ENCODE data around the gene TP53BP2.

TP53BP2 gene

GRCh38 chr1:223803211-223803610 lies 42.5 kb downstream of the TP53BP2 start:
- H3K9me3 ChIP-seq (ENCODE audit: severe bottlenecking), result no peaks in the 10 kb centered on the region
- H3K27ac ChIP-seq, result no peak overlapping the region
- peaks cover 8% of the 10 kb centered on the region for H3K36me3 ChIP-seq
- TF ChIP-seq, protein P1, sequence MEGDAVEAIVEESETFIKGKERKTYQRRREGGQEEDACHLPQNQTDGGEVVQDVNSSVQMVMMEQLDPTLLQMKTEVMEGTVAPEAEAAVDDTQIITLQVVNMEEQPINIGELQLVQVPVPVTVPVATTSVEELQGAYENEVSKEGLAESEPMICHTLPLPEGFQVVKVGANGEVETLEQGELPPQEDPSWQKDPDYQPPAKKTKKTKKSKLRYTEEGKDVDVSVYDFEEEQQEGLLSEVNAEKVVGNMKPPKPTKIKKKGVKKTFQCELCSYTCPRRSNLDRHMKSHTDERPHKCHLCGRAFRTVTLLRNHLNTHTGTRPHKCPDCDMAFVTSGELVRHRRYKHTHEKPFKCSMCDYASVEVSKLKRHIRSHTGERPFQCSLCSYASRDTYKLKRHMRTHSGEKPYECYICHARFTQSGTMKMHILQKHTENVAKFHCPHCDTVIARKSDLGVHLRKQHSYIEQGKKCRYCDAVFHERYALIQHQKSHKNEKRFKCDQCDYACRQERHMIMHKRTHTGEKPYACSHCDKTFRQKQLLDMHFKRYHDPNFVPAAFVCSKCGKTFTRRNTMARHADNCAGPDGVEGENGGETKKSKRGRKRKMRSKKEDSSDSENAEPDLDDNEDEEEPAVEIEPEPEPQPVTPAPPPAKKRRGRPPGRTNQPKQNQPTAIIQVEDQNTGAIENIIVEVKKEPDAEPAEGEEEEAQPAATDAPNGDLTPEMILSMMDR (IDR thresholded peaks at IDR 0.05; ENCODE audit: low read depth, low read length), result no peak
- H3K4me3 ChIP-seq (ENCODE audit: low read depth, low read length), result no peak overlapping the region
- no peak for DNase-seq
- H3K27me3 ChIP-seq (ENCODE audit: insufficient read depth, low read depth, severe bottlenecking), result no peaks in the 10 kb centered on the region

DNA sequence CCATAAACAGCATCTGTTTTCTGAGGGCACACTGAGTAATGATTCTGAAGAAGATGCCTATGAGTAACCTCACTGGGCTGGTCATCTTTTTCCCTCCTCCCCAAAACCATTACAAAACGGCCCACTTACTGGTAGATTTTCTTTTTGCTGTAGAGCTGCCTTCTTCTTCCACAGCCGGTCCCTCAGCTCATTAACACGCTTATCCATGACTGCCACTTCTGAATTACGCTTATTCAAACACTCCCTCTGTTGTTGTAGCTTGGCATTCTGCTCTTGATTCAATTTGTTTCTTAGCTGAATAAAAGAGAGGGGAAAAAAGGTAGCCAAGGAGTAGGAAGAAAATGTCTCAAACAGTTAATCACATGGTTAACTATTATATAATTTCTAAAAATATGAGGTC lies 43.1 kb downstream of the TP53BP2 start:
- DNase-seq, result no peak
- Histone ChIP-seq H3K27me3 (ENCODE audit: insufficient read depth, low read depth, severe bottlenecking) (no peaks in the 10 kb centered on the region), H3K36me3 (peaks cover 12% of the 10 kb centered on the region), H3K9me3 (ENCODE audit: severe bottlenecking) (no peaks in the 10 kb centered on the region), H3K27ac (no peak overlapping the region), H3K4me3 (ENCODE audit: low read depth, low read length) (no peak overlapping the region)
- TF ChIP-seq, protein P1 (IDR thresholded peaks at IDR 0.05; ENCODE audit: low read depth, low read length), result no peak

GRCh38 chr1:223802032-223802431 lies 43.7 kb downstream of the TP53BP2 start:
- peaks cover 12% of the 10 kb centered on the region for H3K36me3 ChIP-seq
- DNase-seq, result no peak
- TF ChIP-seq, protein P1 (IDR thresholded peaks at IDR 0.05; ENCODE audit: low read depth, low read length), result no peak

DNA sequence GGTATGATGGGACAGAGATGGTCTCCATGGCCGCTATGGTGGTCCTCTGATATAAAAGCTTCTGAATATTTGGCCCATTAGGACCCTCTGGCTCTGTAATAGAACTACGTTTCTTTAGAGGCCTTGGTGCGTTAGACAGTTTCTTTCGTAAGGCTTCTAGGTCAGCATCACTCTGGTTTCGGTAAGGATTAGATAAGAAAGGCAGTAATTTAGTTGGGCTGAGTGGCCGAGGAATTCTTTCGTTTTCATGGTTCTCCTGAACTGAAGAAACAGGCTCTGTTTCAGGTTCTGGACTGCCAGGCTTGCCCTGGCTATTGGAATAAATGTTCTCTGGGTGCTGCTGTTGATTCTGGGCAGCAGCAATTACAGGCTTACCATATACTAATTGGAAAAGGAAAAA lies 49.5 kb downstream of the TP53BP2 start:
- DNase-seq, result no peak
- no peak overlapping the region for H3K27ac ChIP-seq
- TF ChIP-seq, protein P1 (IDR thresholded peaks at IDR 0.05; ENCODE audit: low read depth, low read length), result no peak
- H3K4me3 ChIP-seq (ENCODE audit: low read depth, low read length), result no peak overlapping the region
- no peaks in the 10 kb centered on the region for H3K27me3 ChIP-seq (ENCODE audit: insufficient read depth, low read depth, severe bottlenecking)
- no peaks in the 10 kb centered on the region for H3K9me3 ChIP-seq (ENCODE audit: severe bottlenecking)
- peaks cover 12% of the 10 kb centered on the region for H3K36me3 ChIP-seq

More at GRCh38 chr1:223802032-223802431, 43.7 kb downstream of the TP53BP2 start:
- Histone ChIP-seq H3K4me3 (ENCODE audit: low read depth, low read length) (no peak overlapping the region), H3K9me3 (ENCODE audit: severe bottlenecking) (no peaks in the 10 kb centered on the region), H3K27ac (no peak overlapping the region), H3K27me3 (ENCODE audit: insufficient read depth, low read depth, severe bottlenecking) (no peaks in the 10 kb centered on the region)

DNA sequence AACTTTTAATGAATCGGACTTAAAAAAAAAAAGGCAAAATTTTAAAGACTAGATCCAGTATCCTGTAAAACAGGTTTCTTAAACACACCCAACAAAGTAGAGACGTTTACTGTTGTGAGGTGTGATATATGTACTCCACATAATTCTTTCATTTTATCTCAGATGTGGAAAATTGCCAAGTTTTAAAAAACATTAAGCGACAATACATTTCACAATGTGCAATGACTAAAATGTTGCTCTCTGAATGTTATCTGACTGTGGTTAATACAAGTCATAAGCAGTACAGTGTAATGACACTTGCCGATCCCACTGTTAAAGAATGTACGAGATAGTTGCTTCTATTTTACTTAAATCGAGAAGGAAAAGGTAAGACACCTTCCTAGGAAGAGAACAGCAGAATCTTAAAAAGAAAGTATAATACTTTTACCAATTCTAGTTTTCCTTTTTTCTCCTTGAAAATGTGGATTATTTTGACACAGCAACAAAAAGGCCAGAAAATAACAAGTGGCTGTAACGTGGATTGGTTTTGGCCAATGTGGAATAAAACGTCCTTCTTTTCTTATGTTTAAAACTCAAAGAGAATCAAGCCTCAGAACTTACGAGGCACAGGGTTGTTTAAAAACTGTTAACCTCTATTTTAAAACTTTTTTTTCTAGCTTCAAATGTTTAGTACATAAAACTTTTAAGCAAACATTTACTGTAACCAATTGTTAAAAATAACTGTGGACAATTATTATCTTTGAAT lies 51.4 kb downstream of the TP53BP2 start:
- H3K9me3 ChIP-seq (ENCODE audit: severe bottlenecking), result no peaks in the 10 kb centered on the region

More for the DNA sequence above, 51.4 kb downstream of the TP53BP2 start:
- Histone ChIP-seq H3K4me3 (ENCODE audit: low read depth, low read length) (no peak overlapping the region), H3K36me3 (peaks cover 12% of the 10 kb centered on the region), H3K27ac (no peak overlapping the region), H3K27me3 (ENCODE audit: insufficient read depth, low read depth, severe bottlenecking) (no peaks in the 10 kb centered on the region)
- TF ChIP-seq, protein P1 (IDR thresholded peaks at IDR 0.05; ENCODE audit: low read depth, low read length), result no peak
- no peak for DNase-seq

Data from WERI-Rb-1 (cell line).